HepG2 (cell line): Measurements from ENCODE around the gene BHLHE23. TPM values are rescaled to one million over a fixed set of nuclear protein-coding genes. Genes with fewer than 3 reads are reported as not detected.

Experiments
- BCL6 ChIP-seq: IDR thresholded peaks from 2 replicates; pipeline ENCODE4 v1.6.1; 2016; ENCODE audit warnings: missing genetic modification reagents, missing compliant biosample characterization
- ELF3 ChIP-seq: IDR thresholded peaks from 2 replicates; pipeline ENCODE4 v1.6.1; 2016; ENCODE audit warnings: missing genetic modification reagents, missing compliant biosample characterization
- KDM4B ChIP-seq: sonication (generic); formaldehyde crosslinking; IDR thresholded peaks from 2 replicates; pipeline ENCODE4 v1.4.0; 2020; ENCODE audit warnings: missing genetic modification reagents
- RERE ChIP-seq: IDR thresholded peaks from 2 replicates; pipeline ENCODE4 v1.6.1; 2016; ENCODE audit warnings: low read depth, missing genetic modification reagents, missing compliant biosample characterization
- ZBTB42 ChIP-seq: sonication (generic); formaldehyde crosslinking; IDR thresholded peaks from 2 replicates; pipeline ENCODE4 v1.5.0; 2020; ENCODE audit warnings: mild to moderate bottlenecking, missing genetic modification reagents
- ZNF766 ChIP-seq: sonication (generic); formaldehyde crosslinking; IDR thresholded peaks from 2 replicates; pipeline ENCODE4 v1.5.0; 2020; ENCODE audit warnings: missing genetic modification reagents, borderline replicate concordance
- polyA plus RNA-seq, 8 experiments: library from polyadenylated mRNA; depleted of rRNA in 3 of 8; stranded (reverse) in 7 of 8; unstranded in 1 of 8; fragments of >200 nt; fragmentation: Illumina TruSeq in 4 of 8; extraction: Trizol in 4 of 8; gene quantifications; 2 replicates each; pipeline versions ENCODE4 v1.2.1 to v1.2.3, GENCODE V29; 2011 to 2016; ENCODE audit warnings: low read depth in 4 of 8, missing spikeins in 1 of 8, mixed read lengths in 1 of 8; ENCODE audit not compliant: insufficient read depth in 1 of 8
- total RNA-seq, 5 experiments: library from RNA; depleted of rRNA; stranded (reverse); fragments of >200 nt; fragmentation: Illumina TruSeq; extraction: Trizol; gene quantifications; 2 replicates each; pipeline ENCODE4 v1.2.3, GENCODE V29; 2016; ENCODE audit warnings: low read depth in 1 of 5
- TF ChIP-seq, protein P1 (sequence below): IDR thresholded peaks from 2 replicates; pipeline ENCODE4 v1.6.1; 2016; ENCODE audit warnings: control low read depth

The BHLHE23 gene
- total and polyA plus RNA-seq, 2 of the 13 experiments (the other 11 are each of a cell fraction or from before 2014, with no cell fraction given): not detected

DNA sequence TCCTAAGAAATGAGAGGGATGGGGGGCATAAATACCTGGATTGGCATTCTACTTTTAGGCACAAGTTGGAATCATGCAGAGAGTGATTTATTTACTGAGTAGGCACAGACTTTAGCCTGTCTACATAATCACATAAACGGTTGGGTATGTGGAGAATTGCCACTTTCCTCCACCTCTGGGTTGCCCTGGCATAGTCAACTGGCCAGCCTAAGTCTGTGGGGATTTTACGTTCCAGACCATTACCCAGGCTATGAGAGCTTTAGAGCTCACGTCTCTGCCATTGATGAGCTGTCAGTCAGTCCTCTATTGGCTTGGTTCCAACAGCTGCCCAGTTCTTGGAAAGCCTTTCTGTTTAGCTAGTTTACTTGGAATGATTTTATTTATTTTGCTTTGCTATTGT, 5.0 kb upstream of the BHLHE23 start (continued):
- no peak for TF ChIP-seq RERE (CRISPR knock-in tag)
- TF ChIP-seq ELF3 (CRISPR knock-in tag): no peak
- no peak for TF ChIP-seq KDM4B (CRISPR knock-in tag)
- TF ChIP-seq ZNF766 (CRISPR knock-in tag): no peak
- TF ChIP-seq, protein P1, sequence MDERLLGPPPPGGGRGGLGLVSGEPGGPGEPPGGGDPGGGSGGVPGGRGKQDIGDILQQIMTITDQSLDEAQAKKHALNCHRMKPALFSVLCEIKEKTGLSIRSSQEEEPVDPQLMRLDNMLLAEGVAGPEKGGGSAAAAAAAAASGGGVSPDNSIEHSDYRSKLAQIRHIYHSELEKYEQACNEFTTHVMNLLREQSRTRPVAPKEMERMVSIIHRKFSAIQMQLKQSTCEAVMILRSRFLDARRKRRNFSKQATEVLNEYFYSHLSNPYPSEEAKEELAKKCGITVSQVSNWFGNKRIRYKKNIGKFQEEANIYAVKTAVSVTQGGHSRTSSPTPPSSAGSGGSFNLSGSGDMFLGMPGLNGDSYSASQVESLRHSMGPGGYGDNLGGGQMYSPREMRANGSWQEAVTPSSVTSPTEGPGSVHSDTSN (CRISPR knock-in tag): 0 out of 2 replicates have a peak, but pooled peaks have one; percentile 16
- TF ChIP-seq BCL6: peak; percentile 54; the same call in 1 of the 2 replicates
- no peak for TF ChIP-seq ZBTB42 (CRISPR knock-in tag)
